SK-N-SH (cell line): ENCODE measurements around the gene SMARCD1. TPM values are rescaled to one million over a fixed set of nuclear protein-coding genes. Genes with fewer than 3 reads are reported as not detected.

ENCODE experiments used
- CTCF ChIA-PET: fragments of 300-600, 350-600 bp; formaldehyde crosslinking; extraction: SDS; loops from one replicate; lab custom pipeline; 2021; lab: Yijun Ruan, JAX
- POLR2A ChIA-PET: fragments of 350-600 bp; sonication (Branson Sonifier 250); formaldehyde crosslinking; extraction: SDS; loops from one replicate; lab custom pipeline; 2020; ENCODE audit warnings: antibody characterized with exemption, inconsistent platforms; lab: Yijun Ruan, JAX
- DNase-seq: peaks from one replicate; pipeline ENCODE4 v3.0.0; 2012
- H2AFZ ChIP-seq: fragments of 200-600 bp; sonication (generic); 2 replicates; pipeline ENCODE4 v1.8.1; 2016; ENCODE audit warnings: antibody characterized with exemption, mild to moderate bottlenecking, low read depth
- H3F3A ChIP-seq: fragments of 200-600 bp; sonication (generic); replicated peaks from 2 replicates; pipeline ENCODE3; 2016; ENCODE audit warnings: antibody characterized with exemption, mild to moderate bottlenecking; ENCODE audit not compliant: insufficient read depth
- H3K27ac ChIP-seq, 2 experiments: fragments of 200-500 bp in 1 of 2; fragments of 200-600 bp in 1 of 2; sonication (Bioruptor generic) in 1 of 2; sonication (generic), shearing (Covaris generic) in 1 of 2; 2 replicates each; pipeline versions ENCODE4 v1.5.1 to v1.6.1; 2014 to 2016; ENCODE audit warnings: low read depth in 2 of 2, inconsistent platforms in 1 of 2, low read length in 1 of 2, mild to moderate bottlenecking in 1 of 2, mixed read lengths in 1 of 2
- H3K27me3 ChIP-seq: fragments of 200-600 bp; sonication (generic), shearing (Covaris generic); 2 replicates; pipeline ENCODE4 v1.6.1; 2016; ENCODE audit warnings: mixed run types; ENCODE audit not compliant: insufficient read depth
- H3K36me3 ChIP-seq, 2 experiments: fragments of 200-500 bp in 1 of 2; fragments of 200-600 bp in 1 of 2; sonication (Bioruptor generic) in 1 of 2; sonication (generic) in 1 of 2; replicated peaks in 1 of 2; 2 replicates each; pipeline versions ENCODE3 to v1.5.1; 2014 to 2016; ENCODE audit warnings: low read length in 1 of 2, mild to moderate bottlenecking in 1 of 2; ENCODE audit not compliant: insufficient read depth in 2 of 2, control insufficient read depth in 1 of 2
- H3K4me1 ChIP-seq, 2 experiments: fragments of 200-500 bp in 1 of 2; fragments of 200-600 bp in 1 of 2; sonication (Bioruptor generic) in 1 of 2; sonication (generic), shearing (Covaris generic) in 1 of 2; 2 replicates each; pipeline versions ENCODE4 v1.5.1 to v1.6.1; 2014 to 2016; ENCODE audit warnings: low read depth in 1 of 2, low read length in 1 of 2, mixed run types in 1 of 2; ENCODE audit not compliant: insufficient read depth in 2 of 2, control insufficient read depth in 1 of 2
- H3K4me2 ChIP-seq: fragments of 200-600 bp; sonication (generic), shearing (Covaris generic); 2 replicates; pipeline ENCODE4 v1.6.1; 2017; ENCODE audit warnings: mixed run types
- H3K4me3 ChIP-seq, 2 experiments: fragments of 200-500 bp in 1 of 2; fragments of 200-600 bp in 1 of 2; sonication (Bioruptor generic) in 1 of 2; sonication (generic), shearing (Covaris generic) in 1 of 2; 2 replicates each; pipeline versions ENCODE4 v1.5.1 to v1.8.1; 2014 to 2016; ENCODE audit warnings: low read depth in 2 of 2, inconsistent platforms in 1 of 2, low read length in 1 of 2, mild to moderate bottlenecking in 1 of 2, mixed read lengths in 1 of 2, moderate library complexity in 1 of 2
- H3K79me2 ChIP-seq: fragments of 200-600 bp; sonication (generic); 2 replicates; pipeline ENCODE4 v1.8.1; 2017; ENCODE audit warnings: mild to moderate bottlenecking; ENCODE audit not compliant: insufficient read depth
- H3K9ac ChIP-seq: fragments of 200-600 bp; sonication (generic); 2 replicates; pipeline ENCODE4 v1.6.1; 2017; ENCODE audit warnings: mixed run types
- H3K9me2 ChIP-seq: fragments of 200-600 bp; sonication (generic); 2 replicates; pipeline ENCODE4 v1.6.1; 2017; ENCODE audit warnings: mixed run types
- H3K9me3 ChIP-seq: fragments of 200-600 bp; sonication (generic); 2 replicates; pipeline ENCODE4 v1.6.1; 2017; ENCODE audit warnings: mixed run types, mild to moderate bottlenecking, moderate library complexity
- H4K20me1 ChIP-seq: fragments of 200-600 bp; sonication (generic); 2 replicates; pipeline ENCODE4 v1.6.1; 2017; ENCODE audit warnings: mild to moderate bottlenecking, mixed run types; ENCODE audit not compliant: insufficient read depth
- CHD2 ChIP-seq: fragments of 150-350 bp; IDR thresholded peaks from 2 replicates; pipeline ENCODE4 v1.6.1; 2018; ENCODE audit warnings: low read length; ENCODE audit not compliant: partially characterized antibody
- EZH2phosphoT487 ChIP-seq: fragments of 200-600 bp; sonication (generic); IDR thresholded peaks from 2 replicates; pipeline ENCODE4 v1.6.1; 2017; ENCODE audit warnings: low read depth, mixed run types, mild to moderate bottlenecking, antibody characterized with exemption, moderate library complexity, borderline replicate concordance
- FOXJ3 ChIP-seq: sonication (generic); formaldehyde crosslinking; IDR thresholded peaks from 2 replicates; pipeline ENCODE4 v1.5.1; 2020; ENCODE audit warnings: mild to moderate bottlenecking, missing genetic modification reagents
- FOXM1 ChIP-seq: IDR thresholded peaks from 2 replicates; pipeline ENCODE4 v1.4.0; 2012; ENCODE audit warnings: low read depth, mild to moderate bottlenecking
- GABPA ChIP-seq: IDR thresholded peaks from 2 replicates; pipeline ENCODE4 v1.4.0; 2012; ENCODE audit warnings: low read depth, mild to moderate bottlenecking
- MXI1 ChIP-seq: IDR thresholded peaks from 2 replicates; pipeline ENCODE4 v1.6.1; 2012; ENCODE audit warnings: mild to moderate bottlenecking, low read depth, low read length, improper control_type of control experiment
- RAD21 ChIP-seq: IDR thresholded peaks from 2 replicates; pipeline ENCODE4 v1.6.1; 2012; ENCODE audit warnings: mild to moderate bottlenecking, low read length
- REST ChIP-seq: IDR thresholded peaks from 2 replicates; pipeline ENCODE4 v1.6.1; 2012; ENCODE audit warnings: mild to moderate bottlenecking, low read depth, low read length, moderate library complexity
- RFX5 ChIP-seq: IDR thresholded peaks from 2 replicates; pipeline ENCODE4 v1.6.1; 2012; ENCODE audit warnings: mild to moderate bottlenecking, improper control_type of control experiment, low read length
- SMC3 ChIP-seq: IDR thresholded peaks from 2 replicates; pipeline ENCODE4 v1.6.1; 2012; ENCODE audit warnings: low read depth, low read length, improper control_type of control experiment
- TAF1 ChIP-seq: IDR thresholded peaks from 2 replicates; pipeline ENCODE4 v1.6.1; 2012; ENCODE audit warnings: low read depth, mild to moderate bottlenecking, low read length, moderate library complexity, borderline replicate concordance
- TCF12 ChIP-seq: IDR thresholded peaks from 2 replicates; pipeline ENCODE4 v1.4.0; 2012
- TEAD4 ChIP-seq: IDR thresholded peaks from 2 replicates; pipeline ENCODE4 v1.4.0; 2012; ENCODE audit warnings: mild to moderate bottlenecking, borderline replicate concordance; ENCODE audit not compliant: insufficient read depth
- USF1 ChIP-seq: IDR thresholded peaks from 2 replicates; pipeline ENCODE4 v1.4.0; 2012; ENCODE audit warnings: low read depth, borderline replicate concordance
- USF2 ChIP-seq: fragments of 150-350 bp; IDR thresholded peaks from 2 replicates; pipeline ENCODE4 v1.6.1; 2017; ENCODE audit warnings: antibody characterized with exemption, low read length, low read depth, borderline replicate concordance
- WGBS: methylation state at CpG from one replicate; pipeline ENCODE4 v1.1.6; 2017; ENCODE audit warnings: low lambda C conversion rate; 5-methylcytosine and 5-hydroxymethylcytosine counted together
- polyA plus RNA-seq, 3 experiments: library from polyadenylated mRNA; depleted of rRNA; stranded (reverse); fragments of >200 nt; gene quantifications; 2 replicates each; pipeline ENCODE4 v1.2.3, GENCODE V29; 2012
- TF ChIP-seq, protein P1 (sequence below): fragments of 200-600 bp; sonication (generic); IDR thresholded peaks from 2 replicates; pipeline ENCODE4 v1.6.1; 2017; ENCODE audit warnings: antibody characterized with exemption, mild to moderate bottlenecking, moderate library complexity

The SMARCD1 gene
- polyA plus RNA-seq, 1 of the 3 experiments (the other 2 are of a cell fraction) = 58.5 TPM

DNA sequence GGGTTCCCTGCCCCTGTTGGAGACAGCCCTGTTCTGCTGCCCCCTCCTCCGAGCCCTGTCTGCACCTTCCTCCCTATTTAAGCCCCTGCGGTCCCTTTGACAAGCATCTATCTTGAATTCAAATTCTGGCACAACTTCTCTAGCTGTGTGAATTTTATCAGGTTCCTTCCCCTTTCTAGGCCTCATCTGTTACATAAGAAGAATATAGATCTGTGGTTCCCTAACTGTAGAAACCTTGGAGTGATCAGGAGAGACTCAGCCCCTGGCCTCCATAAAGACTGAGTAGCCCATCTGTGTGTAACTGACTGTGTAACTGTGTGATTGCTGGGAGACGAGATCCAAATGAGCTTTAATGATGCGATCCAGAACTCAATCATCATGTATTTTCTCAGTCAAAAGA is 46.8 kb upstream of the SMARCD1 start (continued):
- TF ChIP-seq REST (no peak), FOXJ3 (CRISPR knock-in tag) (no peak), FOXM1 (no peak), GABPA (no peak)
- TF ChIP-seq, all 33 proteins: peak for 0

DNA sequence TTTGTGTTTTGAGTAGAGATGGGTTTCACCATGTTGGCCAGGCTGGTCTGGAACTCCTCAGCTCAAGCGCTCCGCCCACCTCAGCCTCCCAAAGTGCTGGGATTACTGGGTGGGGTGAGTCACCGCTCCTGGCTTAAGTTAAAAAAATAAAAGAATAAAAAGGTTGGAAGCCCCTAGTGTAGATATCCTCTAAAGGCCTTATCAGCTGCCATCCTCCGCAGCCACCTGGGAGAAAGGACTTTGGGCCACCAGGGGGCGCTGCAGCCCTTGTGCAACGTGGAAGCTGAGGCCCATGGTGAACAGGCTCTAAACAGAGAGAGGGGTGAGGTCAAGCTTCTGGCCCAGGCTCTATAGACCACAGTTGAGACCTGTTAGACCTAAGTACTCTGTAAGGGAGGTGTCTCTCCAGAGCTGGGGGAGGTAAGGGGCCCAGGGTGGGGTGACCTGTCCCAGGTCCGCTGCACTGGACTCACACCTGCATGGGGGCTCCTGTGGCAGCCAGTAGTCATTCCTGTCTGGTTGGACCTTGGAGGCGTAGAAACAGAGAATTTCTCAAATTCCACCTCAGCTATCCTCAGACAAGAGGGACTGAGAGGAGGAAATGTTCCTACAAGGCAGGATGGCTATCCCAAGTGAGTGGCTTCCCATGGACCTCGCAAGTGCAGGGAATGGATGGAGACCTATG is 45.8 kb upstream of the SMARCD1 start:
- 60% methylated on average over 9 of the region's 9 CpGs for WGBS
- no peaks in the 10 kb centered on the region for H3K9me2 ChIP-seq
- no peak overlapping the region for H3K9ac ChIP-seq
- H3K4me2 ChIP-seq = no peak overlapping the region
- H3K27ac ChIP-seq = no peak overlapping the region
- ChIA-PET POLR2A (interaction anchor here (1.3 kb wide), 1 partner anchor 61 kb away, joined by 5 read pairs; no protein-coding TSS in a partner anchor), CTCF (interaction anchor here (0.6 to 10.5 kb wide), 37 partner anchors 8 to 277 kb away, joined by 3 to 110 read pairs (median 5); partner anchors contain the start of genes AQP6 and RACGAP1)
- no peaks in the 10 kb centered on the region for H3K27me3 ChIP-seq
- H3K4me3 ChIP-seq = peak overlapping the region in 1 of 2 experiments; percentile 46; a peak in 1 of 4 replicates
- H3K36me3 ChIP-seq = no peaks in the 10 kb centered on the region
- no peaks in the 10 kb centered on the region for H4K20me1 ChIP-seq
- H3K4me1 ChIP-seq = peaks cover 0 to 3% of the 10 kb centered on the region in 2 experiments; a peak in 1 of 4 replicates
- H3F3A ChIP-seq = no peaks in the 10 kb centered on the region
- no peaks in the 10 kb centered on the region for H3K9me3 ChIP-seq
- no peak overlapping the region; the same call in 1 of the 2 replicates for H2AFZ ChIP-seq
- H3K79me2 ChIP-seq = no peaks in the 10 kb centered on the region
- DNase-seq = peak; percentile 85
- no peak for TF ChIP-seq USF2
- no peak for TF ChIP-seq TAF1
- TF ChIP-seq MXI1 = no peak
- no peak for TF ChIP-seq TCF12
- TF ChIP-seq RFX5 = no peak
- TF ChIP-seq EZH2phosphoT487 = no peak
- TF ChIP-seq USF1 = no peak
- TF ChIP-seq, protein P1, sequence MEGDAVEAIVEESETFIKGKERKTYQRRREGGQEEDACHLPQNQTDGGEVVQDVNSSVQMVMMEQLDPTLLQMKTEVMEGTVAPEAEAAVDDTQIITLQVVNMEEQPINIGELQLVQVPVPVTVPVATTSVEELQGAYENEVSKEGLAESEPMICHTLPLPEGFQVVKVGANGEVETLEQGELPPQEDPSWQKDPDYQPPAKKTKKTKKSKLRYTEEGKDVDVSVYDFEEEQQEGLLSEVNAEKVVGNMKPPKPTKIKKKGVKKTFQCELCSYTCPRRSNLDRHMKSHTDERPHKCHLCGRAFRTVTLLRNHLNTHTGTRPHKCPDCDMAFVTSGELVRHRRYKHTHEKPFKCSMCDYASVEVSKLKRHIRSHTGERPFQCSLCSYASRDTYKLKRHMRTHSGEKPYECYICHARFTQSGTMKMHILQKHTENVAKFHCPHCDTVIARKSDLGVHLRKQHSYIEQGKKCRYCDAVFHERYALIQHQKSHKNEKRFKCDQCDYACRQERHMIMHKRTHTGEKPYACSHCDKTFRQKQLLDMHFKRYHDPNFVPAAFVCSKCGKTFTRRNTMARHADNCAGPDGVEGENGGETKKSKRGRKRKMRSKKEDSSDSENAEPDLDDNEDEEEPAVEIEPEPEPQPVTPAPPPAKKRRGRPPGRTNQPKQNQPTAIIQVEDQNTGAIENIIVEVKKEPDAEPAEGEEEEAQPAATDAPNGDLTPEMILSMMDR = peak; percentile 94
- no peak for TF ChIP-seq CHD2
- TF ChIP-seq SMC3 = peak; percentile 62
- TF ChIP-seq TEAD4 = no peak
- TF ChIP-seq RAD21 = peak; percentile 68
- TF ChIP-seq, all 33 proteins: peak for 3
